Measurements from ENCODE around the gene DEFB125. TPM values are rescaled to one million over a fixed set of nuclear protein-coding genes. Genes with fewer than 3 reads are reported as not detected.
A peak's percentile ranks its signal among the peaks of the same experiment; 100 is the strongest.

Gene DEFB125
- total and polyA plus RNA-seq, 2 experiments from 2014 or later, result not detected

DNA sequence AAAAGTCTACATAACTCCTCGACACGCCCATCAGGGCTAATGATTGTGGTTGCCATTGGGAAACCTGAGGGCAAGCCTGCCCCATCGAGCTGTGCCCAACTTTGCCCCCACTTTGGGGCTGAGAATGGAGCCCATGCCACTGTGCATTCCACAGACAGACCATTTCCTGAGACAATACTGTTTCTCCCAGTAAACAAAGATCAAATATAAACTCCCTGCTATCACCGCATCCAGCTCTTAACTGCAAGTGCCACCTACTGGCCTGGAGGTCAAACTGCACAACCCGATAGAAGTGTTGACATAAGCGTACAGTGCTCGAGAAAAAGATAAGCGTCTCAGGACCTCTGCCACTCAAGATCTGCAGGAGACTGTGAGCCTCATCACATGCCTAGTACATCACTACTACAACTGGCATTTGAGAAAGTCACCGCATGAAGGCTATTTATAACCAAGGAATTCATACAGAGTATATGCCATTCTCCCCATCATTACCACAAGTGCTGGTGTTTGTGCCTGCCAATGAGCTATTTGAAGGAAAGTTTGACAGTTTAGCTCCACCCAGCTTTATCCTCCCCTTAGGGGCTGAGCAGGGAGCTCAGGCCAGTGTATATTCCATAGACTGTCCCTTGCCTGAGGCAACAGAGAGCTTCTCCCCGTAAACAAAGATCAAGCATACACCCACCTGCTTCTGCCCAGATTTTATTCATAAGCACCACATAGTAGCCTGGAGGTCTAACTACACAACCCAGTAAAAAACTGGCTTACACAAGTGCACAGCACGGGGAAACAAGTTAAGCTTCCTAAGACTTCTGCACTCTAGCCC lies 50.4 kb downstream of the DEFB125 start:
- H3K27me3 ChIP-seq (replicated peaks; ENCODE audit: insufficient read depth), result no peaks in the 10 kb centered on the region
- no peaks in the 10 kb centered on the region for H3K4me1 ChIP-seq (ENCODE audit: insufficient read depth)
- 48 to 56% methylated on average over 11 of the region's 11 CpGs for WGBS, 2 experiments (ENCODE audit: low coverage in 1 of 2, low lambda C conversion rate in 2 of 2, missing lambda C conversion rate in 2 of 2)
- H3K4me2 ChIP-seq (ENCODE audit: unreplicated experiment), result no peak overlapping the region
- no peaks in the 10 kb centered on the region for H3K79me2 ChIP-seq (ENCODE audit: insufficient read depth)
- in situ Hi-C loops (cut with MboI), result no loop called here
- H3F3A ChIP-seq (ENCODE audit: insufficient read depth), result no peaks in the 10 kb centered on the region
- H3K27ac ChIP-seq, result no peak overlapping the region
- TF ChIP-seq EZH2phosphoT487 (IDR thresholded peaks at IDR 0.05; ENCODE audit: insufficient read depth, low read depth), result no peak
- TF ChIP-seq EZH2 (IDR thresholded peaks at IDR 0.05; ENCODE audit: insufficient read depth, poor library complexity, severe bottlenecking), result no peak
- no peaks in the 10 kb centered on the region for H3K36me3 ChIP-seq (ENCODE audit: low read depth)
- H3K4me3 ChIP-seq, result no peak overlapping the region
- no peak overlapping the region for H3K9ac ChIP-seq
- no peaks in the 10 kb centered on the region for H4K20me1 ChIP-seq (ENCODE audit: insufficient read depth)
- H2AFZ ChIP-seq, result no peak overlapping the region
- no peaks in the 10 kb centered on the region for H3K9me3 ChIP-seq (ENCODE audit: low read depth)
- DNase-seq, result peak; percentile 1
- no peaks in the 10 kb centered on the region for H3K9me2 ChIP-seq (ENCODE audit: insufficient read depth)

DNA sequence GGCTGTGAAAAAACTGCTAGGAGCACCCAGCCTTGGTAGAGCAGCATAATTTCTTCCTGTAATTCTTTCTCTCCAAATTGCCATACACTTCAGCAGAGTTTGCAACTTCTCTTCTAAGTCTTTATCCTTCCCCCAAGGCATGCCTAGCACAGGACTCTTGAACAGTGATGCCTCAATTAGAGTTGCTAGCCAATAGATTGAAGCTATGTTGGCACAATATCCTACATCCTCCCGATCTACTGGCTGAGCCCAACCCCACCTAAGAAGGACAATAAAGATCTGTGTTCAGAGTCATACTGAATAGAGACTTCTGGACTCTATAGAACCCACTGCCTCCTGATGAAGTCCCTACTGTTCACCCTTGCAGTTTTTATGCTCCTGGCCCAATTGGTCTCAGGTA lies 54.8 kb downstream of the DEFB125 start, which contains the start of gene DEFB126:
Gene DEFB126, plus strand, starts transcription at position 301 of the 400 bp plus-strand sequence. Its CDS starts 39 bp downstream, at position 340.
- Histone ChIP-seq H3K27me3 (replicated peaks; ENCODE audit: insufficient read depth) (no peaks in the 10 kb centered on the region; the same call in 1 of the 2 replicates), H3K27ac (no peak within 1 kb of the TSS), H3K36me3 (ENCODE audit: low read depth) (no peaks in the 10 kb centered on the region), H3K9me2 (ENCODE audit: insufficient read depth) (no peaks in the 10 kb centered on the region), H2AFZ (no peak within 1 kb of the TSS), H3K9ac (no peak within 1 kb of the TSS), H3K9me3 (ENCODE audit: low read depth) (no peaks in the 10 kb centered on the region), H4K20me1 (ENCODE audit: insufficient read depth) (no peaks in the 10 kb centered on the region), H3K4me2 (ENCODE audit: unreplicated experiment) (no peak within 1 kb of the TSS), H3K4me1 (ENCODE audit: insufficient read depth) (no peaks in the 10 kb centered on the region), H3K79me2 (ENCODE audit: insufficient read depth) (no peaks in the 10 kb centered on the region), H3K4me3 (no peak within 1 kb of the TSS), H3F3A (ENCODE audit: insufficient read depth) (no peaks in the 10 kb centered on the region)
- TF ChIP-seq EZH2phosphoT487 (IDR thresholded peaks at IDR 0.05; ENCODE audit: insufficient read depth, low read depth) (no peak), EZH2 (IDR thresholded peaks at IDR 0.05; ENCODE audit: insufficient read depth, poor library complexity, severe bottlenecking) (no peak)
- DNase-seq, result no peak
- in situ Hi-C loops (cut with MboI), result no loop called here
- 8 to 19% methylated on average over 1 of the region's 1 CpG for WGBS, 2 experiments (ENCODE audit: low coverage in 1 of 2, low lambda C conversion rate in 2 of 2, missing lambda C conversion rate in 2 of 2)

DNA sequence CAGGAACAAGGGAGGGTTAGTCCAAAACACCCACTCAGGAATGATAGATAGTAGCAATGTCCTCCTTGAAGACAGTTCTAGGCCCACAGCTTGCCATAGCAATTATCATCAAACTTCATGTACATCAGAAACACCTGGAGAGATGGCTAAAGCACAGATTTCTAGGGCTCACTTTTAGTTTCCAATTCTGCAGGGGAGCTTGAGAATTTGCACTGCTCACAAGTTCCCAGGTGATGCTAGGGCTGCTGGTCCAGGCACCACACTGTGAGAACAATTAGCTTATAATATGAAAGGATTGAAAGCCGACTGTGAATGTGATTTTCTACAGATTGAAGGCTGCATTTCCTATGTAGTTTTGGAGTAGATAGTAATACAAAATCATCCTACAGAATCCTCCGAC lies 58.4 kb downstream of the DEFB125 start:
- 26 to 34% methylated on average over 2 of the region's 2 CpGs for WGBS, 2 experiments (ENCODE audit: low coverage in 1 of 2, low lambda C conversion rate in 2 of 2, missing lambda C conversion rate in 2 of 2)
- no peak overlapping the region for H2AFZ ChIP-seq
- TF ChIP-seq EZH2 (IDR thresholded peaks at IDR 0.05; ENCODE audit: insufficient read depth, poor library complexity, severe bottlenecking) (no peak), EZH2phosphoT487 (IDR thresholded peaks at IDR 0.05; ENCODE audit: insufficient read depth, low read depth) (no peak)
- H3K4me3 ChIP-seq, result no peak overlapping the region
- no peaks in the 10 kb centered on the region for H4K20me1 ChIP-seq (ENCODE audit: insufficient read depth)
- no peak overlapping the region for H3K27ac ChIP-seq
- H3K4me1 ChIP-seq (ENCODE audit: insufficient read depth), result no peaks in the 10 kb centered on the region
- no peaks in the 10 kb centered on the region for H3K36me3 ChIP-seq (ENCODE audit: low read depth)
- no peak overlapping the region for H3K4me2 ChIP-seq (ENCODE audit: unreplicated experiment)
- in situ Hi-C loops (cut with MboI), result no loop called here
- no peaks in the 10 kb centered on the region for H3K79me2 ChIP-seq (ENCODE audit: insufficient read depth)
- no peaks in the 10 kb centered on the region for H3F3A ChIP-seq (ENCODE audit: insufficient read depth)
- H3K9me3 ChIP-seq (ENCODE audit: low read depth), result no peaks in the 10 kb centered on the region
- DNase-seq, result no peak
- H3K27me3 ChIP-seq (replicated peaks; ENCODE audit: insufficient read depth), result no peaks in the 10 kb centered on the region; the same call in 1 of the 2 replicates
- no peaks in the 10 kb centered on the region for H3K9me2 ChIP-seq (ENCODE audit: insufficient read depth)
- H3K9ac ChIP-seq, result no peak overlapping the region

Other genes with a start within 250 kb of the DEFB125 start
- not detected in 2 replicates for gene DEFB126, start 54.9 kb downstream of the DEFB125 start, total RNA-seq (2014; rRNA removed; shearing (Covaris generic))
- gene DEFB126, start 54.9 kb downstream of the DEFB125 start, polyA plus RNA-seq (2016; fragmentation: Nextera tagmentation; extraction: Ambion mirVana), result not detected in 2 replicates
- not detected in 2 replicates for gene DEFB127, start 69.8 kb downstream of the DEFB125 start, total RNA-seq (2014; rRNA removed; shearing (Covaris generic))
- gene DEFB127, start 69.8 kb downstream of the DEFB125 start, polyA plus RNA-seq (2016; fragmentation: Nextera tagmentation; extraction: Ambion mirVana), result not detected in 2 replicates
- not detected in 2 replicates for gene DEFB128, start 102.0 kb downstream of the DEFB125 start, total RNA-seq (2014; rRNA removed; shearing (Covaris generic))
- gene DEFB128, start 102.0 kb downstream of the DEFB125 start, polyA plus RNA-seq (2016; fragmentation: Nextera tagmentation; extraction: Ambion mirVana), result not detected in 2 replicates
- gene DEFB129, start 139.6 kb downstream of the DEFB125 start, total RNA-seq (2014; rRNA removed; shearing (Covaris generic)), result not detected in 2 replicates
- gene DEFB129, start 139.6 kb downstream of the DEFB125 start, polyA plus RNA-seq (2016; fragmentation: Nextera tagmentation; extraction: Ambion mirVana), result not detected in 2 replicates
- not detected in 2 replicates for gene DEFB132, start 170.1 kb downstream of the DEFB125 start, total RNA-seq (2014; rRNA removed; shearing (Covaris generic))
- not detected in 2 replicates for gene DEFB132, start 170.1 kb downstream of the DEFB125 start, polyA plus RNA-seq (2016; fragmentation: Nextera tagmentation; extraction: Ambion mirVana)
- 0.32 TPM in 1 of 2 replicates, not detected in the other for gene C20orf96, start 203.1 kb downstream of the DEFB125 start, total RNA-seq (2014; rRNA removed; shearing (Covaris generic))
- 4.0 and 4.5 TPM in 2 replicates for gene C20orf96, start 203.1 kb downstream of the DEFB125 start, polyA plus RNA-seq (2016; fragmentation: Nextera tagmentation; extraction: Ambion mirVana)
- 13.8 and 14.8 TPM in 2 replicates for gene ZCCHC3, start 209.9 kb downstream of the DEFB125 start, total RNA-seq (2014; rRNA removed; shearing (Covaris generic))
- gene ZCCHC3, start 209.9 kb downstream of the DEFB125 start, polyA plus RNA-seq (2016; fragmentation: Nextera tagmentation; extraction: Ambion mirVana), result 4.1 and 5.3 TPM in 2 replicates
- gene SOX12, start 237.9 kb downstream of the DEFB125 start, total RNA-seq (2014; rRNA removed; shearing (Covaris generic)), result 7.5 and 7.7 TPM in 2 replicates
- gene SOX12, start 237.9 kb downstream of the DEFB125 start, polyA plus RNA-seq (2016; fragmentation: Nextera tagmentation; extraction: Ambion mirVana), result 2.0 and 2.1 TPM in 2 replicates